SKM-1 (cell line): ENCODE data around the gene DKKL1.

ENCODE experiments used
- DNase-seq: peaks from one replicate; lab custom pipeline; 2025; ENCODE audit not compliant: unreplicated experiment; lab: John Stamatoyannopoulos, UW

Gene DKKL1

GRCh38 chr19:49391581-49392399 is 28.1 kb downstream of the DKKL1 start:
- peak; percentile 11 for DNase-seq

GRCh38 chr19:49393881-49394280 is 30.2 kb downstream of the DKKL1 start:
- no peak for DNase-seq

GRCh38 chr19:49395581-49396407 is 32.1 kb downstream of the DKKL1 start:
- DNase-seq = no peak

GRCh38 chr19:49396738-49397505 is 33.2 kb downstream of the DKKL1 start:
- DNase-seq = no peak

- no peak for DNase-seq
These were observed 34.4 kb downstream of the DKKL1 start for GRCh38 chr19:49398001-49398615.

- no peak for DNase-seq
These were observed 35.3 kb downstream of the DKKL1 start for GRCh38 chr19:49398931-49399330.

GRCh38 chr19:49400029-49400428 is 36.4 kb downstream of the DKKL1 start:
- DNase-seq = no peak

- no peak for DNase-seq
These were observed 39.9 kb downstream of the DKKL1 start for GRCh38 chr19:49403404-49404187.

- DNase-seq = no peak
These were observed 43.4 kb downstream of the DKKL1 start for GRCh38 chr19:49407079-49407478.

- DNase-seq = no peak
These were observed 43.9 kb downstream of the DKKL1 start for GRCh38 chr19:49407482-49408015.

- DNase-seq = no peak
These were observed 45.3 kb downstream of the DKKL1 start for GRCh38 chr19:49408816-49409440.

- DNase-seq = peak; percentile 20
These were observed 45.9 kb downstream of the DKKL1 start for GRCh38 chr19:49409441-49410029.

- no peak for DNase-seq
These were observed 48.1 kb downstream of the DKKL1 start for GRCh38 chr19:49411681-49412326.

- DNase-seq = no peak
These were observed 49.7 kb downstream of the DKKL1 start for GRCh38 chr19:49413348-49413747.

- DNase-seq = no peak
These were observed 50.6 kb downstream of the DKKL1 start for GRCh38 chr19:49414256-49414655.

GRCh38 chr19:49415102-49415809 is 51.6 kb downstream of the DKKL1 start:
- DNase-seq = no peak

GRCh38 chr19:49415810-49416200 is 52.1 kb downstream of the DKKL1 start:
- no peak for DNase-seq

GRCh38 chr19:49417088-49417487 is 53.4 kb downstream of the DKKL1 start:
- DNase-seq = no peak
